ENCODE results near the gene CRYBB1. TPM values are rescaled to one million over a fixed set of nuclear protein-coding genes. Genes with fewer than 3 reads are reported as not detected.

Gene CRYBB1
- total RNA-seq, 2 donors from 2014 or later = 0.33 to 1.7 TPM

- Mint-ChIP-seq H3K9me3 (no peaks in the 10 kb centered on the region), H3K4me1 (peaks cover under 1% of the 10 kb centered on the region), H3K27me3 (ENCODE audit: insufficient read depth) (peaks cover 2% of the 10 kb centered on the region), H3K36me3 (ENCODE audit: low read depth) (no peaks in the 10 kb centered on the region), H3K4me3 (no peak overlapping the region), H3K27ac (no peak overlapping the region)
- no peaks in the 10 kb centered on the region for H3K36me3 ChIP-seq (ENCODE audit: control insufficient read depth, insufficient read depth, low read length)
- TF ChIP-seq CTCF (conservative IDR thresholded peaks at IDR 0.05) = no peak
- WGBS, 2 experiments (ENCODE audit: insufficient coverage in 1 of 2, insufficient read length in 1 of 2) = 95 to 100% methylated on average over 1 of the region's 1 CpG
- H3K9me3 ChIP-seq (ENCODE audit: control insufficient read depth, low read length) = no peaks in the 10 kb centered on the region
- no peak overlapping the region for H3K9ac ChIP-seq (ENCODE audit: extremely low read depth, low read length, poor library complexity, severe bottlenecking)
- H3K4me1 ChIP-seq (ENCODE audit: control insufficient read depth, insufficient read depth, low read length) = no peaks in the 10 kb centered on the region
- no peaks in the 10 kb centered on the region for H3K27me3 ChIP-seq (ENCODE audit: control insufficient read depth, insufficient read depth, low read length, poor library complexity, severe bottlenecking)
- H3K4me3 ChIP-seq (ENCODE audit: low read length) = no peak overlapping the region
- no peak overlapping the region for H3K27ac ChIP-seq (ENCODE audit: low read depth, low read length)
- no peak for DNase-seq
Measured at GRCh38 chr22:26623984-26624383, 6.2 kb upstream of the CRYBB1 start.

GRCh38 chr22:26621663-26622062 is 3.8 kb upstream of the CRYBB1 start, which contains the start of gene CRYBA4:
CRYBA4 (plus strand) TSS chr22:26621963; CDS start chr22:26622597, 634 bp downstream.
- H3K27me3 ChIP-seq (ENCODE audit: control insufficient read depth, insufficient read depth, low read length, poor library complexity, severe bottlenecking) = no peaks in the 10 kb centered on the region
- Mint-ChIP-seq H3K27me3 (ENCODE audit: insufficient read depth) (peaks cover 2% of the 10 kb centered on the region), H3K36me3 (ENCODE audit: low read depth) (no peaks in the 10 kb centered on the region), H3K4me1 (peaks cover 16% of the 10 kb centered on the region), H3K4me3 (no peak within 1 kb of the TSS), H3K27ac (no peak within 1 kb of the TSS), H3K9me3 (no peaks in the 10 kb centered on the region)
- no peak for TF ChIP-seq CTCF (conservative IDR thresholded peaks at IDR 0.05)
- DNase-seq = no peak
- 81 to 84% methylated on average over 2 to 7 of the region's 7 CpGs for WGBS, 2 experiments (ENCODE audit: insufficient coverage in 1 of 2, insufficient read length in 1 of 2)
- H3K27ac ChIP-seq (ENCODE audit: low read depth, low read length) = no peak within 1 kb of the TSS
- H3K9ac ChIP-seq (ENCODE audit: extremely low read depth, low read length, poor library complexity, severe bottlenecking) = no peak within 1 kb of the TSS
- H3K4me1 ChIP-seq (ENCODE audit: control insufficient read depth, insufficient read depth, low read length) = peaks cover 14% of the 10 kb centered on the region
- no peak within 1 kb of the TSS for H3K4me3 ChIP-seq (ENCODE audit: low read length)
- no peaks in the 10 kb centered on the region for H3K9me3 ChIP-seq (ENCODE audit: control insufficient read depth, low read length)
- no peaks in the 10 kb centered on the region for H3K36me3 ChIP-seq (ENCODE audit: control insufficient read depth, insufficient read depth, low read length)

- no peak for DNase-seq
- Mint-ChIP-seq H3K4me3 (no peak overlapping the region), H3K27ac (no peak overlapping the region), H3K9me3 (no peaks in the 10 kb centered on the region), H3K36me3 (ENCODE audit: low read depth) (no peaks in the 10 kb centered on the region), H3K4me1 (peaks cover 25% of the 10 kb centered on the region), H3K27me3 (ENCODE audit: insufficient read depth) (peaks cover 2% of the 10 kb centered on the region)
- no peak for TF ChIP-seq CTCF (conservative IDR thresholded peaks at IDR 0.05)
- 98% methylated on average over 2 of the region's 2 CpGs; no CpG with 5 or more reads in 1 of the 2 experiments for WGBS, 2 experiments (ENCODE audit: insufficient coverage in 1 of 2, insufficient read length in 1 of 2)
- Histone ChIP-seq H3K4me3 (ENCODE audit: low read length) (no peak overlapping the region), H3K36me3 (ENCODE audit: control insufficient read depth, insufficient read depth, low read length) (no peaks in the 10 kb centered on the region), H3K27ac (ENCODE audit: low read depth, low read length) (no peak overlapping the region), H3K9ac (ENCODE audit: extremely low read depth, low read length, poor library complexity, severe bottlenecking) (no peak overlapping the region), H3K9me3 (ENCODE audit: control insufficient read depth, low read length) (no peaks in the 10 kb centered on the region), H3K4me1 (ENCODE audit: control insufficient read depth, insufficient read depth, low read length) (peaks cover 21% of the 10 kb centered on the region), H3K27me3 (ENCODE audit: control insufficient read depth, insufficient read depth, low read length, poor library complexity, severe bottlenecking) (no peaks in the 10 kb centered on the region)
Measured at GRCh38 chr22:26620197-26620596, 2.4 kb upstream of the CRYBB1 start.

Data from endodermal cell (in vitro differentiated cells).